HEK293 (cell line): Measurements from ENCODE around the gene CIAO2A.
A peak's percentile ranks its signal among the peaks of the same experiment; 100 is the strongest.

Source experiments
- BCL11A ChIP-seq: fragments of 450-650 bp; formaldehyde crosslinking; IDR thresholded peaks from 2 replicates; pipeline ENCODE4 v1.5.1; 2016; ENCODE audit warnings: low read depth, missing biosample characterization, missing genetic modification characterization
- GLI4 ChIP-seq: fragments of 450-650 bp; formaldehyde crosslinking; IDR thresholded peaks from 2 replicates; pipeline ENCODE4 v1.5.1; 2016; ENCODE audit warnings: missing biosample characterization, missing genetic modification characterization
- GLIS1 ChIP-seq: fragments of 450-650 bp; formaldehyde crosslinking; IDR thresholded peaks from 2 replicates; pipeline ENCODE4 v1.5.1; 2016; ENCODE audit warnings: missing biosample characterization, missing genetic modification characterization
- PRDM4 ChIP-seq: fragments of 450-650 bp; formaldehyde crosslinking; IDR thresholded peaks from 2 replicates; pipeline ENCODE4 v1.5.1; 2017; ENCODE audit warnings: missing biosample characterization, missing genetic modification characterization
- TCF7L2 ChIP-seq: IDR thresholded peaks from 2 replicates; pipeline ENCODE4 v1.6.1; 2011; ENCODE audit warnings: low read depth, mild to moderate bottlenecking, inconsistent platforms, low read length, moderate library complexity, borderline replicate concordance
- WT1 ChIP-seq: fragments of 450-650 bp; formaldehyde crosslinking; IDR thresholded peaks from 2 replicates; pipeline ENCODE4 v1.5.1; 2016; ENCODE audit warnings: missing biosample characterization, missing genetic modification characterization
- ZBTB17 ChIP-seq: fragments of 450-650 bp; formaldehyde crosslinking; IDR thresholded peaks from 2 replicates; pipeline ENCODE4 v1.5.1; 2016; ENCODE audit warnings: missing biosample characterization, missing genetic modification characterization
- ZBTB44 ChIP-seq: fragments of 450-650 bp; IDR thresholded peaks from 2 replicates; pipeline ENCODE4 v1.5.1; 2018; ENCODE audit warnings: missing biosample characterization, mild to moderate bottlenecking, missing genetic modification characterization
- ZBTB8A ChIP-seq: fragments of 450-650 bp; formaldehyde crosslinking; IDR thresholded peaks from 2 replicates; pipeline ENCODE4 v1.5.1; 2016; ENCODE audit warnings: missing biosample characterization, missing genetic modification characterization
- ZIC2 ChIP-seq: fragments of 450-650 bp; formaldehyde crosslinking; IDR thresholded peaks from 2 replicates; pipeline ENCODE4 v1.5.1; 2016; ENCODE audit warnings: missing biosample characterization, missing genetic modification characterization
- ZNF146 ChIP-seq: fragments of 450-650 bp; formaldehyde crosslinking; IDR thresholded peaks from 2 replicates; pipeline ENCODE4 v1.5.1; 2016; ENCODE audit warnings: missing biosample characterization, missing genetic modification characterization
- ZNF148 ChIP-seq: fragments of 450-650 bp; formaldehyde crosslinking; IDR thresholded peaks from 2 replicates; pipeline ENCODE4 v1.5.0; 2017; ENCODE audit warnings: missing biosample characterization, missing genetic modification characterization, borderline replicate concordance
- ZNF155 ChIP-seq: fragments of 450-650 bp; formaldehyde crosslinking; IDR thresholded peaks from 2 replicates; pipeline ENCODE4 v1.5.1; 2016; ENCODE audit warnings: missing biosample characterization, missing genetic modification characterization
- ZNF175 ChIP-seq: fragments of 450-650 bp; formaldehyde crosslinking; IDR thresholded peaks from 2 replicates; pipeline ENCODE4 v1.5.1; 2016; ENCODE audit warnings: missing biosample characterization, missing genetic modification characterization
- ZNF211 ChIP-seq: fragments of 450-650 bp; formaldehyde crosslinking; IDR thresholded peaks from 2 replicates; pipeline ENCODE4 v1.5.1; 2016; ENCODE audit warnings: low read depth, missing biosample characterization, missing genetic modification characterization
- ZNF324 ChIP-seq: fragments of 450-650 bp; formaldehyde crosslinking; IDR thresholded peaks from 2 replicates; pipeline ENCODE4 v1.5.1; 2016; ENCODE audit warnings: missing biosample characterization, missing genetic modification characterization
- ZNF354C ChIP-seq: fragments of 450-650 bp; formaldehyde crosslinking; IDR thresholded peaks from 2 replicates; pipeline ENCODE4 v1.5.1; 2016; ENCODE audit warnings: missing biosample characterization, missing genetic modification characterization, low read depth, borderline replicate concordance
- ZNF366 ChIP-seq: fragments of 450-650 bp; formaldehyde crosslinking; conservative IDR thresholded peaks from 2 replicates; pipeline ENCODE4 v1.5.1; 2016; ENCODE audit warnings: missing biosample characterization, missing genetic modification characterization
- ZNF394 ChIP-seq: fragments of 450-650 bp; formaldehyde crosslinking; IDR thresholded peaks from 2 replicates; pipeline ENCODE4 v1.5.1; 2016; ENCODE audit warnings: missing biosample characterization, missing genetic modification characterization, mild to moderate bottlenecking, moderate library complexity, borderline replicate concordance
- ZNF449 ChIP-seq: fragments of 450-650 bp; formaldehyde crosslinking; IDR thresholded peaks from 2 replicates; pipeline ENCODE4 v1.5.1; 2017; ENCODE audit warnings: missing biosample characterization, mild to moderate bottlenecking, missing genetic modification characterization, moderate library complexity
- ZNF521 ChIP-seq: fragments of 450-650 bp; formaldehyde crosslinking; IDR thresholded peaks from 2 replicates; pipeline ENCODE4 v1.5.1; 2017; ENCODE audit warnings: missing biosample characterization, mild to moderate bottlenecking, missing genetic modification characterization
- ZNF561 ChIP-seq: fragments of 450-650 bp; IDR thresholded peaks from 2 replicates; pipeline ENCODE4 v1.5.1; 2018; ENCODE audit warnings: missing biosample characterization, missing genetic modification characterization, borderline replicate concordance
- ZNF645 ChIP-seq: fragments of 450-650 bp; formaldehyde crosslinking; IDR thresholded peaks from 2 replicates; pipeline ENCODE4; 2016; ENCODE audit warnings: missing biosample characterization, missing genetic modification characterization
- TF ChIP-seq, protein P1 (sequence below): fragments of 450-650 bp; formaldehyde crosslinking; conservative IDR thresholded peaks from 2 replicates; pipeline ENCODE4 v1.5.1; 2016; ENCODE audit warnings: low read depth, missing biosample characterization, missing genetic modification characterization

Gene CIAO2A

GRCh38 chr15:64095795-64096667, 2.4 kb upstream of the CIAO2A start, which contains the start of gene SNX1 (continued):
- no peak for TF ChIP-seq PRDM4
- TF ChIP-seq ZNF366, result no peak
- TF ChIP-seq ZNF561 (tag by site-specific recombination), result peak; percentile 65; the same call in 1 of the 2 replicates
- no peak for TF ChIP-seq WT1 (tag by site-specific recombination)
- no peak for TF ChIP-seq ZNF394
- TF ChIP-seq ZIC2 (tag by site-specific recombination), result peak; percentile 51
- no peak for TF ChIP-seq ZNF148 (tag by site-specific recombination)
- TF ChIP-seq TCF7L2, result no peak
- TF ChIP-seq ZBTB8A (tag by site-specific recombination), result peak; percentile 23; the same call in 1 of the 2 replicates
- no peak for TF ChIP-seq ZNF449
- no peak for TF ChIP-seq ZNF354C (tag by site-specific recombination)
- TF ChIP-seq GLIS1, result peak; percentile 67
- TF ChIP-seq ZNF155 (tag by site-specific recombination), result no peak
- peak; percentile 67; the same call in 1 of the 2 replicates for TF ChIP-seq ZNF324
- TF ChIP-seq BCL11A, result no peak
- no peak for TF ChIP-seq ZNF211
- TF ChIP-seq ZNF521 (tag by site-specific recombination), result no peak
- no peak for TF ChIP-seq ZNF645 (tag by site-specific recombination)
- TF ChIP-seq, protein P1, sequence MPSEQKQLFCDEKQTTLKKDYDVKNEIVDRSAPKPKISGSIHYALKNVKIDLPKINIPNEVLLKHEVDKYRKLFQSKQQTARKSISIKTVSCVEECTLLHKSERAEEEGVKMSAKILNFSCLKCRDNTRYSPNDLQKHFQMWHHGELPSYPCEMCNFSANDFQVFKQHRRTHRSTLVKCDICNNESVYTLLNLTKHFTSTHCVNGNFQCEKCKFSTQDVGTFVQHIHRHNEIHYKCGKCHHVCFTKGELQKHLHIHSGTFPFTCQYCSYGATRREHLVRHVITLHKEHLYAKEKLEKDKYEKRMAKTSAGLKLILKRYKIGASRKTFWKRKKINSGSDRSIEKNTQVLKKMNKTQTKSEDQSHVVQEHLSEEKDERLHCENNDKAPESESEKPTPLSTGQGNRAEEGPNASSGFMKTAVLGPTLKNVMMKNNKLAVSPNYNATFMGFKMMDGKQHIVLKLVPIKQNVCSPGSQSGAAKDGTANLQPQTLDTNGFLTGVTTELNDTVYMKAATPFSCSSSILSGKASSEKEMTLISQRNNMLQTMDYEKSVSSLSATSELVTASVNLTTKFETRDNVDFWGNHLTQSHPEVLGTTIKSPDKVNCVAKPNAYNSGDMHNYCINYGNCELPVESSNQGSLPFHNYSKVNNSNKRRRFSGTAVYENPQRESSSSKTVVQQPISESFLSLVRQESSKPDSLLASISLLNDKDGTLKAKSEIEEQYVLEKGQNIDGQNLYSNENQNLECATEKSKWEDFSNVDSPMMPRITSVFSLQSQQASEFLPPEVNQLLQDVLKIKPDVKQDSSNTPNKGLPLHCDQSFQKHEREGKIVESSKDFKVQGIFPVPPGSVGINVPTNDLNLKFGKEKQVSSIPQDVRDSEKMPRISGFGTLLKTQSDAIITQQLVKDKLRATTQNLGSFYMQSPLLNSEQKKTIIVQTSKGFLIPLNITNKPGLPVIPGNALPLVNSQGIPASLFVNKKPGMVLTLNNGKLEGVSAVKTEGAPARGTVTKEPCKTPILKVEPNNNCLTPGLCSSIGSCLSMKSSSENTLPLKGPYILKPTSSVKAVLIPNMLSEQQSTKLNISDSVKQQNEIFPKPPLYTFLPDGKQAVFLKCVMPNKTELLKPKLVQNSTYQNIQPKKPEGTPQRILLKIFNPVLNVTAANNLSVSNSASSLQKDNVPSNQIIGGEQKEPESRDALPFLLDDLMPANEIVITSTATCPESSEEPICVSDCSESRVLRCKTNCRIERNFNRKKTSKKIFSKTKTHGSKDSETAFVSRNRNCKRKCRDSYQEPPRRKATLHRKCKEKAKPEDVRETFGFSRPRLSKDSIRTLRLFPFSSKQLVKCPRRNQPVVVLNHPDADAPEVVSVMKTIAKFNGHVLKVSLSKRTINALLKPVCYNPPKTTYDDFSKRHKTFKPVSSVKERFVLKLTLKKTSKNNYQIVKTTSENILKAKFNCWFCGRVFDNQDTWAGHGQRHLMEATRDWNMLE, result no peak; the same call in 1 of the 2 replicates
- peak; percentile 58 for TF ChIP-seq ZBTB17 (tag by site-specific recombination)
- TF ChIP-seq ZNF175 (tag by site-specific recombination), result no peak
- no peak for TF ChIP-seq ZBTB44 (tag by site-specific recombination)
- TF ChIP-seq GLI4 (tag by site-specific recombination), result no peak
- TF ChIP-seq ZNF146 (tag by site-specific recombination), result no peak
